Activated T-cell treated with anti-CD3 and anti-CD28 coated beads, Interleukin-2, amount 50 U/mL, for 24 hours (primary cell): ENCODE results near the gene RBCK1.
"Not testable (repeated sequence)": the region's sequence is repeated elsewhere in the genome, so short reads cannot be mapped to it uniquely, and the experiment has no call there.

Experiments used
- DNase-seq: peaks from one replicate; pipeline ENCODE4 v3.0.0-alpha.2; 2020
- H3K27ac Mint-ChIP-seq: 2 replicates; pipeline ENCODE4 v1.8.0; 2020; ENCODE audit warnings: mild to moderate bottlenecking, mixed read lengths
- H3K27me3 Mint-ChIP-seq: 2 replicates; pipeline ENCODE4 v1.8.0; 2020; ENCODE audit warnings: mixed read lengths
- H3K36me3 Mint-ChIP-seq: 2 replicates; pipeline ENCODE4 v1.8.0; 2020; ENCODE audit warnings: low read depth, mixed read lengths
- H3K4me1 Mint-ChIP-seq: 2 replicates; pipeline ENCODE4 v1.8.0; 2020; ENCODE audit warnings: low read depth, mixed read lengths
- H3K4me3 Mint-ChIP-seq: 2 replicates; pipeline ENCODE4 v1.8.0; 2020; ENCODE audit warnings: mild to moderate bottlenecking, moderate library complexity, mixed read lengths
- H3K9me3 Mint-ChIP-seq: 2 replicates; pipeline ENCODE4 v1.8.0; 2020; ENCODE audit warnings: mixed read lengths

The RBCK1 gene

DNA sequence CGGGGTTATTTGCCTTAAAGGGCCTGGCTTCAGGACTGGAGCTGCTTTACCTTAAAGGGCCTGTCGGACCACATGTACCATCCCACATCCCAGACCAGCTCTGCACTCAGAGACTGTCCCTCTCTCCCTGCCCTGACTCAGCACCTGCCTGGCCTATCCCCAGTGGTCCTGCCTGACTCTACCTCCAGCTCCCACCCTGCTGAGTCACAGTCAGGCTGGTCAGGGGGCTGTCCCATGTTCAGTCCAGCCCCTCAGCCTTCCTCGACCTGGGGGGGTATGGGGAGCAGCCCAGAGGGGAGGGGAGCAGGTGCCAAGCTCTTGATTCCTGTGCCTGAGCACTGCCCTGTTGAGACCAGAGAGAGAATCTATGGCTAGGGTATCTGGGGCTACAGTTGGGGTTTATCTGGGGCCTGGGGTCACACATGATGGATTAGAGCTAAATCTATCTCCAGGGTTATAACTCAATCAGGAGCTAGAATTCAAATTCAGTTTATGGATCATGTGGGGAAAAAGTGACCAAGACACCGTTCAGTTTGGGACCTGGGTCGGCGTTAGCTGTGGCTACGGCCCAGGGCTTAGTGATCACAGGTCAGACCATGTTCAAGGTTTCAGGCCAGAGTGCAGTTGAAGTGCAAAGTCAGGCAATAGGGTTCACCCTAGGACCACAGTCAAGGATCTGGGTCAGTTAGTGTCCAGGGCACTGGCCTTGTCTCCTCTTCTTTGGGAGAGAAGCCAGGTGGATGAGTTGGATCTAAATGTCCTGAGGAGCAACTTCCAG is 36.9 kb upstream of the RBCK1 start:
- Mint-ChIP-seq H3K4me3 (no peak overlapping the region), H3K27ac (no peak overlapping the region), H3K27me3 (no peaks in the 10 kb centered on the region), H3K9me3 (no peaks in the 10 kb centered on the region), H3K36me3 (no peaks in the 10 kb centered on the region), H3K4me1 (peaks cover 28% of the 10 kb centered on the region)
- DNase-seq: no peak

DNA sequence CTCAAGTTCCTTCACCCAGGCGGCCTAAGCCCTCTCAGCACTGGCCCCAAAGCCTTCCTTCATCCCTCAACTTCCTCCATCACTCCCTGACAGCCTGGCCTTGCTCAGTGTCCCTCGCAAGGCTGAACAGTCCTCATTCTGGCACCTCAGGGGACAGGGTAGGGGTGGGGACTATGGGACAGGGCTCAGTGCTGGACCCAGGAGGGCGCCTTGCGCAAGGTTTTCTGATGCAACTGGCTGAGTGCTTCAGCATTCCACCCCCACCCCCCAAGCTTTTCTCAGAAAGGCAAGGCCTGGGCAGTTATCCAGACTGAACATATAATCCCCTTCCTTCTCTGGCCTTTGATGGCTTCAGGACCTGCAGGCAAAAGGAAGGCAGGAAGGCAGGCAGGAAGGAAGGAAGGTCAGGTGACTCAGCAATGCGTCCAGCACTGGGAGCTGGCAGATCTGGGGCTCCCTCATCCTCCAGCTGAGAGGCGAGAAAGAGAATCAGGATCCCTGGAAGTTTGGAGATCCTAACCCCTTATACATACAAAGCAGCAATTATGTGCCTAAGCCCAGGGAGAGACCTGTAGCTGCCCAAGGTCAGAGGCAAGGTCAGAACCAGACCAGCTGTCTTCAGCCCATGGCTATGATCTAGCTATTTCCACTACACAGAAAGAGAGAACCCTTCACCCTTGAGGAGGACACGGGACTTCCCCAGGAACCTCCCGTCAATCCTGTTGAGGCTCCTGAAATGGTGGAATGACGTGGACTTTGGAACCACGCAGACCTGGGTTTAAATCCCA is 36.1 kb upstream of the RBCK1 start:
- no peak for DNase-seq
- Mint-ChIP-seq H3K4me1 (peaks cover 24% of the 10 kb centered on the region), H3K27me3 (no peaks in the 10 kb centered on the region), H3K4me3 (no peak overlapping the region), H3K27ac (peak overlapping the region; percentile 18), H3K36me3 (no peaks in the 10 kb centered on the region), H3K9me3 (no peaks in the 10 kb centered on the region)

DNA sequence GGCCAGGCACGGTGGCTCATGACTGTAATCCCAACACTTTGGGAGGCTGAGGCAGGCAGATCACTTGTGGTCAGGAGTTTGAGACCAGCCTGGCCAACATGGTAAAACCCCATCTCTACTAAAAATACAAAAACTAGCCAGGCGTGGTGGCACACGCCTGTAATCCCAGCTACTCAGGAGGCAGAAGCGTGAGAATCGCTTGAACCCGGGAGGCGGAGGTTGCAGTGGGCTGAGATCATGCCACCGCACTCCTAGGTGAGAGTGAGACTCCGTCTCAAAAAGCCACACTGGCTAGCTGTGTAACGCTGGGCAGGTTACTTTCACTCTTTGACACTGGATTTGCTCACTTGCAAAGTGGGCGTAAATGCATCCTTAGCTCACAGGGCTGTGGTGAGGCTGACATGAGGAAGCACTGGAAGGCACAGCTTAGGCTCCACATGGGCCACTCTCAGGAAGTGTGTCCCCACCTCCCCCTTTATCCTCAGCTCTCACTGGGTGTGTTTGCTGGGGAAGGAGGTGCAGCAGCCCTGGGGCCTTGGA is 35.5 kb upstream of the RBCK1 start:
- H3K9me3 Mint-ChIP-seq, H3K4me3 Mint-ChIP-seq, DNase-seq, H3K27ac Mint-ChIP-seq, H3K36me3 Mint-ChIP-seq, H3K27me3 Mint-ChIP-seq: not testable (repeated sequence)
- peaks cover 20% of the 10 kb centered on the region for H3K4me1 Mint-ChIP-seq

DNA sequence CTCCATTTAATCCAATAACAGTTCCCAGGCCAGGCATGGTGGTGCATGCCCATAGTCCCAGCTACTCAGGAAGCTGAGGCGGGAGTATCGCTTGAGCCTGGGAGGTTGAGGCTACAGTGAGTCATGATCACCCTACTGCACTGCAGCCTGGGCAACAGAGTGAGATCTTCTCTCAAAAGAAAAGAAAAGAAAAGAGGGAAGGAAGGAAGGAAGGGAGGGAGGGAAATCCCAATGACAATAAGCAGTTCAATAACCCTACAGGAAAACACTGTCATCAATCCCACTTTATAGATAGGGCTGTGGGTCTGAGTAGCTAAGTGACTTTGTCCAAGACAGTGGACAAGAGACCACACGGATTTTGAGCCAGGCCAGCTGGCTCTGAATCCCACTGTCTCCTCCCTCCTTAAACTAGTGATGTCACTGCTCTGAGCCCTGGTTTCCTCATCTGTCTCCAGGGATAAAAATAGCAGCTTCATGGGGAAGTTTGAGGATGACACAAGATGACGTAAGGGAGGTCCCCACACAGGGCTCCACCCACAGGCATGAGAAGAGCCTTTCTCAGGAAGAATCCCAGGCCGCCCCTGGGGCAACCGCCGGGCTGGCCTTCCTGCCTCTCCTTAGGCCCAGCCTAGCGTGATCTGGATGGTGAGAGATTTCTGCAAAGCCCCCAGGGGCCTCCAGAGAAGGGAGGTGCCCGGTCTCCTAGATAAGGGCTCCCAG is 34.8 kb upstream of the RBCK1 start:
- DNase-seq: no peak
- H3K4me3 Mint-ChIP-seq: no peak overlapping the region
- H3K36me3 Mint-ChIP-seq: no peaks in the 10 kb centered on the region
- no peaks in the 10 kb centered on the region for H3K9me3 Mint-ChIP-seq
- H3K27me3 Mint-ChIP-seq: no peaks in the 10 kb centered on the region
- peaks cover 20% of the 10 kb centered on the region for H3K4me1 Mint-ChIP-seq
- H3K27ac Mint-ChIP-seq: no peak overlapping the region

DNA sequence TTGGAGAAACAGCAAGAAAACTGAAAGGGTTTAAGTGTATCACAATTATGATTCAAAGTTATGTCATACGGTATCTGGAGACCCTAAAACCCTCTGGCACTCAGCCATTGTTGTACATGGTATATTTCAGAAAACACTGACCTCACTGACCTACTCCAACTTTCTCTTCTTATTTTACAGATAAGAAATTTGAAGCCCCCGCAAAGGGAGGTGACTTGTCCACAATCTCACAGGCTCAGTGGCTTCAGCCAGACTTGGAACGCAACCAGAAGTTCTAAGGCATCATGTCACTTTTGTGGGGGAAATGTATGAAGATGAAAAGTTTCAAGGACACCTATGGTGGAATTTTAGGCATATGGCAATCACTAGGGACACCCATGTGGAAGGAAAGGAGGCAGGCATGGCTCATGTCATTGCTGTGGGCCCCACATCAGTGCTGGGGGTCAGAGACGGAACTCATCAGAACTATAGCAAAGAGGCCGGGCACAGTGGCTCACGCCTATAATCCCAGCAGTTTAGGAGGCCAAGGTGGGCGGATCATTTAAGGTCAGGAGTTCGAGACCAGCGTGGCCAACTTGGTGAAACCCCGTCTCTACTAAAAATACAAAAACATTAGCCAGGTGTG is 32.7 kb upstream of the RBCK1 start:
- no peak overlapping the region for H3K4me3 Mint-ChIP-seq
- no peaks in the 10 kb centered on the region for H3K9me3 Mint-ChIP-seq
- peaks cover 26% of the 10 kb centered on the region for H3K4me1 Mint-ChIP-seq
- H3K27me3 Mint-ChIP-seq: no peaks in the 10 kb centered on the region
- no peak overlapping the region for H3K27ac Mint-ChIP-seq
- no peak for DNase-seq
- no peaks in the 10 kb centered on the region for H3K36me3 Mint-ChIP-seq

DNA sequence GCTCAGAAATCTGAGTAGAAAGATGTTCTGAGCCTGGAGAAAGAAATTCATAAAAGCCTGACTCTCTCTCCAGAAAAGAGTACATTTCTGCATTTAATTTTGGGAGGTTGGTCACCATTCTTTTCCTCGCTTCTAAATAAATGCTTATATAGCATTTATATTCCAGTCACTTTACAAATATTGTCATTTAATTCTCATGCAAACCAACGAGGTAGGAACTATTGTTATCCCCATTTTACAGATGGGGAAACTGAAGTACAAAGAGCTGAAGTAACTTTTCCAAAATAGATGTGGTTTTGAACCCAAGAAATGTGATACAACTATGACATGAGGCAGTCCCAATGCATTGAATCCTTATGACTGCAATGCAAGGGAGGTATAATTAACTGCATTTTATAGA is 32.0 kb upstream of the RBCK1 start:
- peaks cover 2% of the 10 kb centered on the region for H3K36me3 Mint-ChIP-seq
- H3K27me3 Mint-ChIP-seq: no peaks in the 10 kb centered on the region
- DNase-seq: no peak
- H3K27ac Mint-ChIP-seq: no peak overlapping the region
- no peaks in the 10 kb centered on the region for H3K9me3 Mint-ChIP-seq
- H3K4me1 Mint-ChIP-seq: peaks cover 26% of the 10 kb centered on the region
- no peak overlapping the region for H3K4me3 Mint-ChIP-seq

DNA sequence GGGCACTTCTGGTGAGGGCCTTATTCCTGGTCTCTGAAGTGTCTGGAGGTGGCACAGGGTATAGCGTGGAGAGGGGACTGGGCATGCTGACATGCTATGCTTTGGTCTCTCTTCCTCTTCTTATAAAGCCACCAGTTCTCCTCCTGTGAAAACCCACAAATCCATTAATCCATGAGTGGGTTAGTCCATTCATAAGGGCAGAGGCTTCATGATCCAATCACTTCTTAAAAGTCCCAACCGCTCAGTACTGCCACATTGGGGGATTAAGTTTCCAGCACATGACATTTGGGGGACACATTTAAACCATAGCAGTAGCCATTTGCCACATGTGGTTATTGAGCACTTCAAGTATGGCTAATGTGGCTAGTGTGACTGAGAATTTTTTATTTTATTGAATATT is 31.3 kb upstream of the RBCK1 start:
- DNase-seq: no peak
- peaks cover 25% of the 10 kb centered on the region for H3K4me1 Mint-ChIP-seq
- no peak overlapping the region for H3K4me3 Mint-ChIP-seq
- H3K27ac Mint-ChIP-seq: no peak overlapping the region
- peaks cover 5% of the 10 kb centered on the region for H3K36me3 Mint-ChIP-seq
- no peaks in the 10 kb centered on the region for H3K27me3 Mint-ChIP-seq
- no peaks in the 10 kb centered on the region for H3K9me3 Mint-ChIP-seq

DNA sequence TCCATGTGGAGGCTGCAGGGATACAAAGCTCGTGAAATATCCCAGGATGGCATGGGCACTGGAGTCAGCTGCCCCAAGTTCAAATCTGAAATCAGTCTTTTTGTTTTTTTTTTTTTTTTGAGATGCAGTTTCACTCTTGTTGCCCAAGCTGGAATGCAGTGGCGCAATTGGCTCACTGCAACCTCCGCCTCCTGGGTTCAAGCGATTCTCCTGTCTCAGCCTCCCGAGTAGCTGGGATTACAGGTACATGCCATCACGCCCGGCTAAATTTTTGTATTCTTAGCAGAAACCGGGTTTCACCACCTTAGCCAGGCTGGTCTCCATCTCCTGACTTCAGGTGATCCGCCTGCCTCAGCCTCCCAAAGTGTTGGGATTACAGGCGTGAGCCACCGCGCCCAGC is 30.5 kb upstream of the RBCK1 start:
- not testable (repeated sequence) for DNase-seq, H3K27me3 Mint-ChIP-seq, H3K36me3 Mint-ChIP-seq, H3K4me3 Mint-ChIP-seq, H3K27ac Mint-ChIP-seq, H3K9me3 Mint-ChIP-seq
- peaks cover 23% of the 10 kb centered on the region for H3K4me1 Mint-ChIP-seq

DNA sequence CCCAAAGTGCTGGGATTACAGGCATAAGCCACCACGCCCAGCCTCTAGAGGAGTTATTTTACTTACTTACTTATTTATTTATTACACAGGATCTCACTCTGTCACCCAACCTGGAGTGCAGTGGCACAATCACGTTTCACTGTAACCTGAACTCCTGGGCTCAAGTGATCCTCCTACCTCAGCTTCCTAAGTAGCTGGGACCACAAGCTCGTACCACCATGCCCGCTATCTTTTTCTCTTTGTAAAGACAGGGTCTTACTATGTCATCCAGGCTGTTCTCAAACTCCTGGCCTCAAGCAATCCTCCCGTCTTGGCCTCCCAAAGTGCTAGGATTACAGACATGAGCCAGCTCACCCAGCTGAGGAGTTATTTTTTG is 29.1 kb upstream of the RBCK1 start:
- H3K27ac Mint-ChIP-seq: no peak overlapping the region
- DNase-seq: no peak
- no peaks in the 10 kb centered on the region for H3K27me3 Mint-ChIP-seq
- peaks cover 26% of the 10 kb centered on the region for H3K4me1 Mint-ChIP-seq
- no peak overlapping the region for H3K4me3 Mint-ChIP-seq
- no peaks in the 10 kb centered on the region for H3K9me3 Mint-ChIP-seq
- peaks cover 13% of the 10 kb centered on the region for H3K36me3 Mint-ChIP-seq

DNA sequence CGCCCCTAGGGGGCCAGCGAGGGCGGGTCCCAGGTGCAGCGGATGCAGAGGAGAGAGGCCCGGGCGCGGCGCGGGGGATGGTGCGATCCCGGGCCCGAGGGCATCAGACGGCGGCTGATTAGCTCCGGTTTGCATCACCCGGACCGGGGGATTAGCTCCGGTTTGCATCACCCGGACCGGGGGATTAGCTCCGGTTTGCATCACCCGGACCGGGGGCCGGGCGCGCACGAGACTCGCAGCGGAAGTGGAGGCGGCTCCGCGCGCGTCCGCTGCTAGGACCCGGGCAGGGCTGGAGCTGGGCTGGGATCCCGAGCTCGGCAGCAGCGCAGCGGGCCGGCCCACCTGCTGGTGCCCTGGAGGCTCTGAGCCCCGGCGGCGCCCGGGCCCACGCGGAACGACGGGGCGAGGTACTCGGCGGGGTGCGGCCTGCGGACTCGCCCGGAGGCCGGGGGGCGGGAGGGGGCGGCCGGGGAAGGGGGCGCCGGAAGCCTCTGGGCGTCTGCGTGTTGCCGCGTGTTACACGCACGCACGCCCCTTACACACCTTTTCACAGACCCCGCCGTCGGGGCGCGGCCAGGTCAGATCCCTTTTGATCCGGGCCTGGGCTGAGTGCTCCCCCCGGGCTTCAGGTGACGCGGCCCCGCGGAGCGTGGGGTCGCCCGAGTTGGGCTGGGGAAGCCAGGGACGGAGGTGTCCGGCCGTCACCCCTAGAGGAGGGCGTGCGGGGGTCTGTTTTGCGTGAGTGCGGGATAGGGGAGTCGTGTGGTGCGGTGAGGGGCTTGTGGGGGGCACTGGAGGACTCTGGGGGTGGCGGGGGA is 27.1 kb upstream of the RBCK1 start:
- peak overlapping the region; percentile 93 for H3K27ac Mint-ChIP-seq
- no peaks in the 10 kb centered on the region for H3K27me3 Mint-ChIP-seq
- H3K4me1 Mint-ChIP-seq: peaks cover 27% of the 10 kb centered on the region
- peak; percentile 85 for DNase-seq
- H3K9me3 Mint-ChIP-seq: no peaks in the 10 kb centered on the region
- H3K4me3 Mint-ChIP-seq: peak overlapping the region; percentile 89
- peaks cover 26% of the 10 kb centered on the region for H3K36me3 Mint-ChIP-seq

DNA sequence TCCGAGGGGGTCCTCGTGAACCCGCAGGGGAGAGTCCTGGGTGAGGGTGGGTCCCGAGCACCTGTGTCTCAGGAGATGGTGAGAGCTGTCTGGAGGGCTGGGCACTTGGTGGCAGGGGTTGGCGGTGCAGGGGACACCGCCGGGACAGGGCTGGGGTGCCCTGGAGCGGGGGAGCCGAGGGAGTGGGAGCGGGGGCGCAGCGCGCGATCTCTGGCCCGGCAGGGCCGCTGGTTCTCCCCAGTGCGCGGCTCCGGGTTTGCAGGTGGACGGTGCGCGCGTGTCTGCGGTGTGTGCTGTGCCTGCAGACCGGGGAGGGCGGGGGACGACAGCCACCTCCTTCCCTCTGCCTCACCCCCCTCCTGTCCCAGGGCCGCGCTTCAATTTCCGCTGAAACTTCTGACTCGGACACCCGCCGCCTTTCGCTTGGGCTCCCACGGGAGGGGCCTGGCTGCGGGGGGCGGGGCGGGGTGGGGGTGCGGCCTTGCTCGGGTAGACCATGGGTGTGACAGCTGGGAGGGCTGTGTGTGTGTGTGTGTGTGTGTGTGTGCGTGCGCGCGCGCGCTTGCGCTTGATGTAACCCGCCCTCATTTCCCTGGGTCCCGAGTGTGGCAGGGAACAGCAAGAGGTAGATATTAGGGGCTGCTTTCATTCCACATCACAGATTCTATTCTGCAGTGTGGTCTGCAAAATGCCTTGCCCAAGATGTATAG is 26.4 kb upstream of the RBCK1 start:
- H3K36me3 Mint-ChIP-seq: peaks cover 34% of the 10 kb centered on the region
- no peaks in the 10 kb centered on the region for H3K9me3 Mint-ChIP-seq
- peak; percentile 81 for DNase-seq
- peak overlapping the region; percentile 87 for H3K27ac Mint-ChIP-seq
- peak overlapping the region; percentile 89 for H3K4me3 Mint-ChIP-seq
- no peaks in the 10 kb centered on the region for H3K27me3 Mint-ChIP-seq
- H3K4me1 Mint-ChIP-seq: peaks cover 27% of the 10 kb centered on the region

DNA sequence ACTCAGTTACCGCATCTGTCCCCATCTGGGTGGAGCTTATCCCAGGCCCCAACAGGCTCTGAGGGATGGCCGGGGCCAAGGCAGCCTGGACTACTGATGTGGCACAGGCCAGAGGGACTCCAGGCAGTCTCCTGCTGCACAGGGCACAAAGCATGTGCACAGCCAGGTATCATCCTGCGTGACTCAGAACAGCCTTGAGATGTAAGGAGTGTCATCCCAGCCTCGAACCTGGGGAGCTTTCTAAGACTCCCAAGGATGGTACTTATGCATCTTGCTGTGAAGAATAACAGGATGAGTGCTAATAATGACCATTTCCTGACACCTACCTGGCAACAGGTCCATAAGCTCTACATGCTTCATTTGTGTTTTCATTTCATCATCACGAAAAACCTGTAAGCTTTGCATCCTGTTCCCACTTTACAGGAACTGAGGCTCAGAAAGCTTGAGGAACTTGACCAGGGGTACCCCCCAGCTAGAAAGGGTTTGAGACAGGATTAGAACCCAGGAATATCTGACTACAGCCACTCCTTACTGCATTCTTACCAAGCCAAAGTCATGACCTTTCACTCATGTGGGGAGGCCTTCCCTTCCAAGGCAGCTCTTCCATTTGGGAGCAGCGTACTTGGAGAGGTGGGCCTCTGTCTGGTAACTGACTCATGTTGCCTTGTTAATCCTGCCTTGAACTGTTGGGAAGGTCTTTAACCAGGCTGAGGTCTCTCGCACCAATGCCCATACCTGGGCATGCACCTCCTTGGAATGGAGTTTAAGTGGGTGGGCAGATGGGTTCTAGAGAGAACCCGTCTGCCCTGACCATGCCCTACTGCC is 25.6 kb upstream of the RBCK1 start:
- no peak for DNase-seq
- H3K4me3 Mint-ChIP-seq: peak overlapping the region; percentile 89
- H3K27me3 Mint-ChIP-seq: no peaks in the 10 kb centered on the region
- peaks cover 27% of the 10 kb centered on the region for H3K4me1 Mint-ChIP-seq
- no peaks in the 10 kb centered on the region for H3K9me3 Mint-ChIP-seq
- peak overlapping the region; percentile 87 for H3K27ac Mint-ChIP-seq
- H3K36me3 Mint-ChIP-seq: peaks cover 40% of the 10 kb centered on the region
